Hematopoietic multipotent progenitor cell (in vitro differentiated cells): Measurements from ENCODE around the gene TM9SF1. TPM values are rescaled to one million over a fixed set of nuclear protein-coding genes. Genes with fewer than 3 reads are reported as not detected.

Experiments
- DNase-seq, 3 donors: peaks; one replicate each; pipeline ENCODE4 v3.0.0-alpha.2; 2011 to 2015; ENCODE audit warnings: low read depth in 2 of 3, low spot score in 2 of 3
- total RNA-seq: library from RNA; depleted of rRNA; stranded (reverse); fragments of >200 nt; gene quantifications from one replicate; pipeline ENCODE4 v1.2.3, GENCODE V29; 2012

The TM9SF1 gene
- total RNA-seq, 1 donor = 64.9 TPM

GRCh38 chr14:24198814-24199524, 3.7 kb upstream of the TM9SF1 start:
- no peak for DNase-seq

GRCh38 chr14:24197056-24197450, 1.8 kb upstream of the TM9SF1 start:
- no peak for DNase-seq

GRCh38 chr14:24196071-24197055, 1.1 kb upstream of the TM9SF1 start:
- peak in 1 of 3 donors; percentile 26 for DNase-seq

- no peak for DNase-seq
Observed at GRCh38 chr14:24194873-24195185, 412 bp downstream of the TM9SF1 start.

- no peak for DNase-seq
Observed at GRCh38 chr14:24194186-24194872, 912 bp downstream of the TM9SF1 start.

- no peak for DNase-seq
Observed at GRCh38 chr14:24192933-24193332, 2.3 kb downstream of the TM9SF1 start.

GRCh38 chr14:24190416-24190815, 4.8 kb downstream of the TM9SF1 start:
- DNase-seq = no peak

GRCh38 chr14:24189460-24189859, 5.8 kb downstream of the TM9SF1 start:
- no peak for DNase-seq

GRCh38 chr14:24189059-24189375, 6.2 kb downstream of the TM9SF1 start:
- no peak for DNase-seq

- DNase-seq = peak; percentile 86 to 97 (median 97)
Observed at GRCh38 chr14:24188251-24189058, 6.8 kb downstream of the TM9SF1 start, which contains the start of gene IPO4. Gene IPO4, minus strand, starts transcription at chr14:24188816. Its CDS starts 29 bp downstream, at chr14:24188787.

GRCh38 chr14:24187539-24187915, 7.7 kb downstream of the TM9SF1 start:
- no peak for DNase-seq

GRCh38 chr14:24186831-24187538, 8.3 kb downstream of the TM9SF1 start:
- no peak for DNase-seq

- DNase-seq = no peak
Observed at GRCh38 chr14:24185741-24186140, 9.5 kb downstream of the TM9SF1 start.

- DNase-seq = no peak
Observed at GRCh38 chr14:24185026-24185425, 10.2 kb downstream of the TM9SF1 start.

- DNase-seq = no peak
Observed at GRCh38 chr14:24184104-24184970, 10.9 kb downstream of the TM9SF1 start.

GRCh38 chr14:24183014-24183481, 12.2 kb downstream of the TM9SF1 start:
- no peak for DNase-seq

- no peak for DNase-seq
Observed at GRCh38 chr14:24182110-24182882, 12.9 kb downstream of the TM9SF1 start.
